Measurements from ENCODE around the gene ASB18. TPM values are rescaled to one million over a fixed set of nuclear protein-coding genes. Genes with fewer than 3 reads are reported as not detected.

ASB18 gene
- total and polyA plus RNA-seq, 2 donors (not counting 3 experiments of a cell fraction or from before 2014, with no cell fraction given), result not detected

DNA sequence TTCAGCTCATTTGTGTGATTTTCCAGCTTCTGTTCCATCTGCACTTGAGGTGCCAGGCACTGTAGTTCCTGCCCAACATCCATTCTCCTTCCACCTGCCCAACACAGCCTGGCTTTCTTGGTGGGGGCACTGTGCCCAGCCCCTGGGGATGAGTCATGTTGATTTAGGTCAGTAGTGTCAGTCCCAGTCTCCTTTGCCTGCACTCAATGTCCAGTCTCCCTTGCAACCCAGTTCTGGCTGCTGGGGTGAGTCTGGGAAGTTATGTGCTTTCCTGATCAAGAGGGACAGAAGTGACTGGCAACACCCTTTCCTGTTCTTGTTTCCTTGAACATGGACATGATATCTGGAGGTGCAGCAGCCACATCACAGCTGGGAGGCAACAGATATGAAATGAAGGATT is 1.5 kb upstream of the ASB18 start:
- no peaks in the 10 kb centered on the region for H3K27me3 ChIP-seq (ENCODE audit: control insufficient read depth in 2 of 2, insufficient read depth in 2 of 2, low read length in 2 of 2)
- FAIRE-seq (no peak), DNase-seq (ENCODE audit: low read depth, low spot score) (no peak)
- H3K27ac ChIP-seq (ENCODE audit: insufficient read depth, low read depth, low read length), result no peak overlapping the region
- no peaks in the 10 kb centered on the region for H3K9me1 ChIP-seq (replicated peaks; ENCODE audit: control insufficient read depth, extremely low read depth, insufficient read depth, low read length)
- no peaks in the 10 kb centered on the region for H3K79me2 ChIP-seq (ENCODE audit: control insufficient read depth, insufficient read depth, low read length)
- TF ChIP-seq FOS (IDR thresholded peaks at IDR 0.05; ENCODE audit: borderline replicate concordance, insufficient read depth, low read length) (no peak), JUN (IDR thresholded peaks at IDR 0.05; ENCODE audit: borderline replicate concordance, insufficient read depth, insufficient read length, low read depth) (no peak), POLR2AphosphoS5 (IDR thresholded peaks at IDR 0.05; ENCODE audit: insufficient read depth, low read depth, low read length) (no peak)
- TF ChIP-seq, protein P1, sequence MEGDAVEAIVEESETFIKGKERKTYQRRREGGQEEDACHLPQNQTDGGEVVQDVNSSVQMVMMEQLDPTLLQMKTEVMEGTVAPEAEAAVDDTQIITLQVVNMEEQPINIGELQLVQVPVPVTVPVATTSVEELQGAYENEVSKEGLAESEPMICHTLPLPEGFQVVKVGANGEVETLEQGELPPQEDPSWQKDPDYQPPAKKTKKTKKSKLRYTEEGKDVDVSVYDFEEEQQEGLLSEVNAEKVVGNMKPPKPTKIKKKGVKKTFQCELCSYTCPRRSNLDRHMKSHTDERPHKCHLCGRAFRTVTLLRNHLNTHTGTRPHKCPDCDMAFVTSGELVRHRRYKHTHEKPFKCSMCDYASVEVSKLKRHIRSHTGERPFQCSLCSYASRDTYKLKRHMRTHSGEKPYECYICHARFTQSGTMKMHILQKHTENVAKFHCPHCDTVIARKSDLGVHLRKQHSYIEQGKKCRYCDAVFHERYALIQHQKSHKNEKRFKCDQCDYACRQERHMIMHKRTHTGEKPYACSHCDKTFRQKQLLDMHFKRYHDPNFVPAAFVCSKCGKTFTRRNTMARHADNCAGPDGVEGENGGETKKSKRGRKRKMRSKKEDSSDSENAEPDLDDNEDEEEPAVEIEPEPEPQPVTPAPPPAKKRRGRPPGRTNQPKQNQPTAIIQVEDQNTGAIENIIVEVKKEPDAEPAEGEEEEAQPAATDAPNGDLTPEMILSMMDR (IDR thresholded peaks at IDR 0.05; ENCODE audit: extremely low read depth in 1 of 2, insufficient read depth in 1 of 2, low read depth in 1 of 2, low read length in 2 of 2), result no peak
- H3K9ac ChIP-seq (replicated peaks; ENCODE audit: extremely low read depth, insufficient read depth, low read length), result no peak overlapping the region
- ChIA-PET CTCF (interaction anchor here (1.0 kb wide), 1 partner anchor 487 kb away, joined by 3 read pairs; no protein-coding TSS in a partner anchor), POLR2A (no interaction called here)
- BruUV-seq (replicated peaks), result no TSS peak
- H3K4me3 ChIP-seq (replicated peaks in 1 of 3; ENCODE audit: insufficient read depth in 1 of 3, low read depth in 1 of 3, low read length in 3 of 3), result no peak overlapping the region
- H3K4me2 ChIP-seq (ENCODE audit: insufficient read depth, low read length), result no peak overlapping the region
- intact Hi-C loops (cut with micrococcal nuclease) (no loop called here), dilution Hi-C loops (cut with MboI; ENCODE audit: extremely low pct_ligation_motif_present, low sequenced_read_pairs) (no loop called here)
- no peaks in the 10 kb centered on the region for H3K4me1 ChIP-seq (ENCODE audit: control insufficient read depth, extremely low read depth, insufficient read depth, low read length)
- no peaks in the 10 kb centered on the region for H3K36me3 ChIP-seq (ENCODE audit: control insufficient read depth in 2 of 2, extremely low read depth in 1 of 2, insufficient read depth in 2 of 2, low read length in 2 of 2)
- H4K20me1 ChIP-seq (replicated peaks; ENCODE audit: control insufficient read depth, extremely low read depth, insufficient read depth, low read length), result no peaks in the 10 kb centered on the region
- no peak overlapping the region for H2AFZ ChIP-seq (ENCODE audit: low read depth, low read length)
- no peaks in the 10 kb centered on the region for H3K9me3 ChIP-seq (replicated peaks; ENCODE audit: control insufficient read depth, insufficient read depth, low read length)

DNA sequence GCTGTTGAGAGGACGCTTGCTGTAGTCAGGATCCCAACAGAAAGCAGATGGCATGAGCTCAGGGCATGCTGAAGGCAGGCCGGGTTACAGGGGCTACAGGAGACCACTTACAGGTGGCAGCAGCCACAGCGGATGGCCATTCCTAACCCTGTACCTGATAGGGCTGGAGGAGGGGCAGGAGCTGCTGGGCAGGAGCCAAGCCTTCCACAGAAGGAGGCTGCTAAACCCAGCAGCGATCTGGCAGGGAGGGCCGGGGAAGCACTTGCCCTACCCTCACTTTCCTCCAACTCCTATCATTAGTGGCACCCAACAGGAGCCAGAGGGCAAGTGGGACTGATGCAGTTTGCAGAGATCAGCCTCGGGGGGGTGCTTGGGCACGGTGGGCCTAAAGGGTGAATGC is 2.0 kb downstream of the ASB18 start:
- TF ChIP-seq GATA2 (IDR thresholded peaks at IDR 0.05; ENCODE audit: insufficient read depth, insufficient read length, low read depth, low read length), result no peak
- TF ChIP-seq, protein P2, sequence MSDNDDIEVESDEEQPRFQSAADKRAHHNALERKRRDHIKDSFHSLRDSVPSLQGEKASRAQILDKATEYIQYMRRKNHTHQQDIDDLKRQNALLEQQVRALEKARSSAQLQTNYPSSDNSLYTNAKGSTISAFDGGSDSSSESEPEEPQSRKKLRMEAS (IDR thresholded peaks at IDR 0.05; ENCODE audit: insufficient read depth, insufficient read length), result no peak
- no peak for TF ChIP-seq EZH2 (IDR thresholded peaks at IDR 0.05; ENCODE audit: borderline replicate concordance, low read depth, low read length, severe bottlenecking)
- TF ChIP-seq FOS (IDR thresholded peaks at IDR 0.05; ENCODE audit: borderline replicate concordance, insufficient read depth, low read length), result no peak
- TF ChIP-seq, protein P1 (IDR thresholded peaks at IDR 0.05; ENCODE audit: extremely low read depth in 1 of 2, insufficient read depth in 1 of 2, low read depth in 1 of 2, low read length in 2 of 2), result no peak
- TF ChIP-seq MYC (IDR thresholded peaks at IDR 0.05; ENCODE audit: low read depth, low read length), result no peak
- no peak for TF ChIP-seq POLR2A (IDR thresholded peaks at IDR 0.05; ENCODE audit: low read depth, low read length)
- no peak for TF ChIP-seq JUN (IDR thresholded peaks at IDR 0.05; ENCODE audit: borderline replicate concordance, insufficient read depth, insufficient read length, low read depth)
- no peak for TF ChIP-seq POLR2AphosphoS5 (IDR thresholded peaks at IDR 0.05; ENCODE audit: insufficient read depth, low read depth, low read length)
- H3K4me1 ChIP-seq (ENCODE audit: control insufficient read depth, extremely low read depth, insufficient read depth, low read length), result no peaks in the 10 kb centered on the region
- H3K4me3 ChIP-seq (replicated peaks in 1 of 3; ENCODE audit: insufficient read depth in 1 of 3, low read depth in 1 of 3, low read length in 3 of 3), result no peak overlapping the region
- no peaks in the 10 kb centered on the region for H4K20me1 ChIP-seq (replicated peaks; ENCODE audit: control insufficient read depth, extremely low read depth, insufficient read depth, low read length)
- no peak overlapping the region for H2AFZ ChIP-seq (ENCODE audit: low read depth, low read length)
- dilution Hi-C loops (cut with MboI; ENCODE audit: extremely low pct_ligation_motif_present, low sequenced_read_pairs), result no loop called here
- H3K9me1 ChIP-seq (replicated peaks; ENCODE audit: control insufficient read depth, extremely low read depth, insufficient read depth, low read length), result no peaks in the 10 kb centered on the region
- H3K27ac ChIP-seq (ENCODE audit: insufficient read depth, low read depth, low read length), result no peak overlapping the region
- intact Hi-C loops (cut with micrococcal nuclease), result no loop called here
- ChIA-PET POLR2A (interaction anchor here (0.6 kb wide), 1 partner anchor 15 kb away, joined by 5 read pairs; no protein-coding TSS in a partner anchor), CTCF (no interaction called here)
- H3K36me3 ChIP-seq (ENCODE audit: control insufficient read depth in 2 of 2, extremely low read depth in 1 of 2, insufficient read depth in 2 of 2, low read length in 2 of 2), result no peaks in the 10 kb centered on the region
- H3K4me2 ChIP-seq (ENCODE audit: insufficient read depth, low read length), result no peak overlapping the region
- no TSS peak for BruUV-seq (replicated peaks)
- H3K79me2 ChIP-seq (ENCODE audit: control insufficient read depth, insufficient read depth, low read length), result no peaks in the 10 kb centered on the region
- H3K27me3 ChIP-seq (ENCODE audit: control insufficient read depth in 2 of 2, insufficient read depth in 2 of 2, low read length in 2 of 2), result no peaks in the 10 kb centered on the region
- FAIRE-seq (no peak), DNase-seq (ENCODE audit: low read depth, low spot score) (no peak)
- no peak overlapping the region for H3K9ac ChIP-seq (replicated peaks; ENCODE audit: extremely low read depth, insufficient read depth, low read length)
- no peaks in the 10 kb centered on the region for H3K9me3 ChIP-seq (replicated peaks; ENCODE audit: control insufficient read depth, insufficient read depth, low read length)

All from endothelial cell of umbilical vein (primary cell).